ENCODE results near the gene UPB1. TPM values are rescaled to one million over a fixed set of nuclear protein-coding genes. Genes with fewer than 3 reads are reported as not detected.

The UPB1 gene
- total and polyA plus RNA-seq, 10 of the 15 experiments (the other 5 are each of a cell fraction or from before 2014, with no cell fraction given), result 0.89 to 20.5 (median 3.1) TPM

- Histone ChIP-seq H3K4me3 (no peak overlapping the region), H2AFZ (ENCODE audit: control insufficient read depth, low read depth, low read length) (no peak overlapping the region), H3K9me3 (replicated peaks; ENCODE audit: control insufficient read depth, insufficient read depth, low read length) (no peaks in the 10 kb centered on the region), H3K79me2 (ENCODE audit: control insufficient read depth, insufficient read depth, low read length) (no peaks in the 10 kb centered on the region), H3K4me2 (ENCODE audit: control insufficient read depth, insufficient read depth) (no peak overlapping the region), H3K27ac (ENCODE audit: control insufficient read depth, insufficient read depth) (no peak overlapping the region), H3K36me3 (ENCODE audit: control insufficient read depth in 2 of 2, insufficient read depth in 2 of 2, low read length in 1 of 2) (peaks cover 12 to 15% of the 10 kb centered on the region in 2 experiments), H3K27me3 (replicated peaks in 1 of 2; ENCODE audit: control insufficient read depth in 2 of 2, insufficient read depth in 2 of 2, low read length in 1 of 2) (no peaks in the 10 kb centered on the region), H3K4me1 (ENCODE audit: control insufficient read depth, insufficient read depth, low read length) (no peaks in the 10 kb centered on the region), H3K9ac (ENCODE audit: control insufficient read depth, insufficient read depth, low read length) (no peak overlapping the region), H4K20me1 (ENCODE audit: control insufficient read depth, insufficient read depth) (no peaks in the 10 kb centered on the region; the same call in 1 of the 2 replicates)
- intact Hi-C loops (cut with micrococcal nuclease; ENCODE audit: unreplicated experiment) (no loop called here), in situ Hi-C loops (cut with MboI) (no loop called here)
- FAIRE-seq, result no peak
- no TSS peak for BruUV-seq (replicated peaks)
- POLR2A ChIA-PET, result no interaction called here
- RAD21 ChIA-PET (ENCODE audit: unreplicated experiment), result no interaction called here
- SMC1A ChIA-PET (ENCODE audit: uncharacterized antibody, unreplicated experiment), result interaction anchor here (1.3 to 1.6 kb wide), 2 partner anchors 10 to 62 kb away, joined by 3 to 4 read pairs; no protein-coding TSS in a partner anchor
- DNase-seq (ENCODE audit: low read depth, low spot score), result no peak
- CTCF ChIA-PET, result interaction anchor here (0.9 to 2.1 kb wide), 2 partner anchors 10 to 68 kb away, joined by 3 to 5 read pairs; no protein-coding TSS in a partner anchor
- TF ChIP-seq PKNOX1 (IDR thresholded peaks at IDR 0.05) (peak; percentile 90), ZNF622 (IDR thresholded peaks at IDR 0.05) (no peak), POLR2AphosphoS2 (IDR thresholded peaks at IDR 0.05; ENCODE audit: low read depth, low read length) (peak; percentile 26; the same call in 1 of the 2 replicates)
- TF ChIP-seq, protein P1, sequence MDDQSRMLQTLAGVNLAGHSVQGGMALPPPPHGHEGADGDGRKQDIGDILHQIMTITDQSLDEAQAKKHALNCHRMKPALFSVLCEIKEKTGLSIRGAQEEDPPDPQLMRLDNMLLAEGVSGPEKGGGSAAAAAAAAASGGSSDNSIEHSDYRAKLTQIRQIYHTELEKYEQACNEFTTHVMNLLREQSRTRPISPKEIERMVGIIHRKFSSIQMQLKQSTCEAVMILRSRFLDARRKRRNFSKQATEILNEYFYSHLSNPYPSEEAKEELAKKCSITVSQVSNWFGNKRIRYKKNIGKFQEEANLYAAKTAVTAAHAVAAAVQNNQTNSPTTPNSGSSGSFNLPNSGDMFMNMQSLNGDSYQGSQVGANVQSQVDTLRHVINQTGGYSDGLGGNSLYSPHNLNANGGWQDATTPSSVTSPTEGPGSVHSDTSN (IDR thresholded peaks at IDR 0.05; ENCODE audit: insufficient replicate concordance, low read depth, low read length), result peak; percentile 78
- WGBS (ENCODE audit: insufficient coverage, insufficient replicate concordance, low lambda C conversion rate, missing lambda C conversion rate), result 83% methylated on average over 11 of the region's 11 CpGs
- peak; percentile 52; the same call in 2 of the 3 replicates for ATAC-seq
Observed at GRCh38 chr22:24445481-24446259, 49.5 kb upstream of the UPB1 start.

All from GM12878 (cell line).